ENCODE results near the gene MED16. TPM values are rescaled to one million over a fixed set of nuclear protein-coding genes. Genes with fewer than 3 reads are reported as not detected.

Gene MED16
- total RNA-seq, 1 experiment from 2014 or later: 25.9 TPM

- Histone ChIP-seq H3F3A (ENCODE audit: low read length, unreplicated experiment) (no peaks in the 10 kb centered on the region), H3K79me2 (ENCODE audit: low read length) (peaks cover 9% of the 10 kb centered on the region), H3K9ac (ENCODE audit: low read length) (no peak overlapping the region), H3K4me1 (ENCODE audit: insufficient read depth, low read length) (peaks cover 9% of the 10 kb centered on the region; the same call in 1 of the 2 replicates), H3K9me3 (ENCODE audit: low read length) (no peaks in the 10 kb centered on the region), H2AFZ (ENCODE audit: low read length) (no peak overlapping the region), H3K4me2 (ENCODE audit: low read length) (no peak overlapping the region), H3K36me3 (ENCODE audit: low read depth, low read length) (no peaks in the 10 kb centered on the region; the same call in 1 of the 2 replicates), H3K27ac (ENCODE audit: low read length) (no peak overlapping the region), H3K27me3 (ENCODE audit: low read length) (no peaks in the 10 kb centered on the region), H3K9me2 (replicated peaks; ENCODE audit: low read length) (no peaks in the 10 kb centered on the region), H3K4me3 (ENCODE audit: low read length) (no peak overlapping the region), H4K20me1 (ENCODE audit: low read length) (no peaks in the 10 kb centered on the region)
- no peak for TF ChIP-seq EZH2phosphoT487 (IDR thresholded peaks at IDR 0.05; ENCODE audit: borderline replicate concordance, low read length)
- TF ChIP-seq, protein P1, sequence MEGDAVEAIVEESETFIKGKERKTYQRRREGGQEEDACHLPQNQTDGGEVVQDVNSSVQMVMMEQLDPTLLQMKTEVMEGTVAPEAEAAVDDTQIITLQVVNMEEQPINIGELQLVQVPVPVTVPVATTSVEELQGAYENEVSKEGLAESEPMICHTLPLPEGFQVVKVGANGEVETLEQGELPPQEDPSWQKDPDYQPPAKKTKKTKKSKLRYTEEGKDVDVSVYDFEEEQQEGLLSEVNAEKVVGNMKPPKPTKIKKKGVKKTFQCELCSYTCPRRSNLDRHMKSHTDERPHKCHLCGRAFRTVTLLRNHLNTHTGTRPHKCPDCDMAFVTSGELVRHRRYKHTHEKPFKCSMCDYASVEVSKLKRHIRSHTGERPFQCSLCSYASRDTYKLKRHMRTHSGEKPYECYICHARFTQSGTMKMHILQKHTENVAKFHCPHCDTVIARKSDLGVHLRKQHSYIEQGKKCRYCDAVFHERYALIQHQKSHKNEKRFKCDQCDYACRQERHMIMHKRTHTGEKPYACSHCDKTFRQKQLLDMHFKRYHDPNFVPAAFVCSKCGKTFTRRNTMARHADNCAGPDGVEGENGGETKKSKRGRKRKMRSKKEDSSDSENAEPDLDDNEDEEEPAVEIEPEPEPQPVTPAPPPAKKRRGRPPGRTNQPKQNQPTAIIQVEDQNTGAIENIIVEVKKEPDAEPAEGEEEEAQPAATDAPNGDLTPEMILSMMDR (conservative IDR thresholded peaks at IDR 0.05; ENCODE audit: low read depth, low read length): no peak
- TF ChIP-seq EZH2 (IDR thresholded peaks at IDR 0.05; ENCODE audit: low read length, unreplicated experiment): no peak
- DNase-seq: no peak
- CTCF ChIA-PET: no interaction called here
- intact Hi-C loops (cut with micrococcal nuclease): no loop called here
- BruUV-seq (replicated peaks): no TSS peak
- POLR2A ChIA-PET (ENCODE audit: unreplicated experiment): no interaction called here
- ATAC-seq: no peak
These were observed 5.9 kb downstream of the MED16 start for GRCh38 chr19:887072-887471.

GRCh38 chr19:885536-886224, 7.3 kb downstream of the MED16 start:
- ChIA-PET CTCF (no interaction called here), POLR2A (ENCODE audit: unreplicated experiment) (no interaction called here)
- no peak overlapping the region for H2AFZ ChIP-seq (ENCODE audit: low read length)
- H3K4me3 ChIP-seq (ENCODE audit: low read length): no peak overlapping the region
- no peak overlapping the region for H3K9ac ChIP-seq (ENCODE audit: low read length)
- H3K4me2 ChIP-seq (ENCODE audit: low read length): no peak overlapping the region
- DNase-seq: no peak
- peaks cover 9% of the 10 kb centered on the region; the same call in 1 of the 2 replicates for H3K4me1 ChIP-seq (ENCODE audit: insufficient read depth, low read length)
- peaks cover 5% of the 10 kb centered on the region; the same call in 1 of the 2 replicates for H3K36me3 ChIP-seq (ENCODE audit: low read depth, low read length)
- intact Hi-C loops (cut with micrococcal nuclease): no loop called here
- TF ChIP-seq EZH2phosphoT487 (IDR thresholded peaks at IDR 0.05; ENCODE audit: borderline replicate concordance, low read length) (no peak), EZH2 (IDR thresholded peaks at IDR 0.05; ENCODE audit: low read length, unreplicated experiment) (no peak)
- TF ChIP-seq, protein P1 (conservative IDR thresholded peaks at IDR 0.05; ENCODE audit: low read depth, low read length): no peak
- no peaks in the 10 kb centered on the region for H3K27me3 ChIP-seq (ENCODE audit: low read length)
- H3K27ac ChIP-seq (ENCODE audit: low read length): no peak overlapping the region
- no peaks in the 10 kb centered on the region for H3K9me3 ChIP-seq (ENCODE audit: low read length)
- no peaks in the 10 kb centered on the region for H3F3A ChIP-seq (ENCODE audit: low read length, unreplicated experiment)
- no TSS peak for BruUV-seq (replicated peaks)
- H3K79me2 ChIP-seq (ENCODE audit: low read length): no peaks in the 10 kb centered on the region
- no peaks in the 10 kb centered on the region for H3K9me2 ChIP-seq (replicated peaks; ENCODE audit: low read length)
- no peaks in the 10 kb centered on the region for H4K20me1 ChIP-seq (ENCODE audit: low read length)
- no peak for ATAC-seq
